SH-SY5Y (cell line): ENCODE measurements around the gene FERMT2.

ENCODE experiments used
- GATA2 ChIP-seq: IDR thresholded peaks from 2 replicates; pipeline ENCODE4 v1.6.1; 2011; ENCODE audit warnings: mild to moderate bottlenecking, low read depth, low read length
- GATA3 ChIP-seq: IDR thresholded peaks from 2 replicates; pipeline ENCODE4 v1.6.1; 2011; ENCODE audit warnings: low read depth, mild to moderate bottlenecking, low read length, moderate library complexity

- no peak for TF ChIP-seq GATA2
- TF ChIP-seq GATA3 = no peak
Measured at GRCh38 chr14:52950898-52951680, at the start of gene FERMT2.
